Endothelial cell of umbilical vein (primary cell): Measurements from ENCODE around the gene SPINT1.

Experiments used
- CTCF ChIP-seq, 2 donors: IDR thresholded peaks; 1 replicate in 1 of 2; 2 replicates in 1 of 2; pipeline ENCODE4 v1.5.1; 2011; ENCODE audit warnings: low read length in 2 of 2, mild to moderate bottlenecking in 2 of 2, moderate library complexity in 2 of 2, control low read depth in 1 of 2, inconsistent platforms in 1 of 2, low read depth in 1 of 2; ENCODE audit not compliant: insufficient read depth in 1 of 2; ENCODE audit errors: extremely low read depth in 1 of 2
- POLR2A ChIP-seq: IDR thresholded peaks from 2 replicates; pipeline ENCODE4 v1.6.1; 2012; ENCODE audit warnings: low read depth, mild to moderate bottlenecking, control low read depth, low read length
- POLR2AphosphoS5 ChIP-seq: IDR thresholded peaks from 2 replicates; pipeline ENCODE4 v1.6.1; 2012; ENCODE audit warnings: low read depth, mild to moderate bottlenecking, control low read depth, low read length, moderate library complexity; ENCODE audit not compliant: insufficient read depth

GRCh38 chr15:40855706-40856234 is 11.9 kb downstream of the SPINT1 start:
- TF ChIP-seq POLR2A = no peak
- no peak for TF ChIP-seq POLR2AphosphoS5
- no peak for TF ChIP-seq CTCF (IDR thresholded peaks at IDR 0.05; ENCODE audit: extremely low read depth in 1 of 2, insufficient read depth in 1 of 2, low read depth in 1 of 2, low read length in 2 of 2)
